H1 (cell line): ENCODE data around the gene CCDC7. TPM values are rescaled to one million over a fixed set of nuclear protein-coding genes. Genes with fewer than 3 reads are reported as not detected.
"Not testable (repeated sequence)": the region's sequence is repeated elsewhere in the genome, so short reads cannot be mapped to it uniquely, and the experiment has no call there.

Source experiments
- CTCF ChIA-PET: fragments of 300-600 bp; sonication (Branson Sonifier 250); formaldehyde crosslinking; loops from one replicate; lab custom pipeline; 2021; ENCODE audit not compliant: partially characterized antibody; lab: Charles Lee
- POLR2A ChIA-PET: fragments of 300-600 bp; sonication (Branson Sonifier 250); formaldehyde crosslinking; loops from one replicate; lab custom pipeline; 2021; ENCODE audit warnings: inconsistent platforms; ENCODE audit not compliant: partially characterized antibody; lab: Charles Lee
- DNase-seq, 2 experiments: peaks; one replicate each; pipeline versions ENCODE4 v3.0.0 to v3.0.0-alpha.2; 2010 to 2022; ENCODE audit warnings: low spot score in 2 of 2, low read depth in 1 of 2, mixed read lengths in 1 of 2
- FAIRE-seq: peaks from 2 replicates; lab custom pipeline; 2011; peaks lifted over from hg19 to GRCh38; lab: Jason Lieb, UNC
- H2AFZ ChIP-seq: 2 replicates; pipeline ENCODE4 v1.8.1; 2012; ENCODE audit warnings: low read length, inconsistent platforms
- H2AK5ac ChIP-seq: 2 replicates; pipeline ENCODE4 v1.6.1; 2013; ENCODE audit warnings: low read depth, low read length
- H2BK120ac ChIP-seq: replicated peaks from 2 replicates; pipeline ENCODE3; 2013; ENCODE audit warnings: low read depth, low read length, inconsistent platforms
- H2BK12ac ChIP-seq: 2 replicates; pipeline ENCODE4 v1.6.1; 2013; ENCODE audit warnings: low read depth, low read length
- H2BK15ac ChIP-seq: 2 replicates; pipeline ENCODE4 v1.6.1; 2013; ENCODE audit warnings: low read length
- H2BK20ac ChIP-seq: 2 replicates; pipeline ENCODE4 v1.6.1; 2013; ENCODE audit warnings: low read length
- H2BK5ac ChIP-seq: 2 replicates; pipeline ENCODE4 v1.6.1; 2013; ENCODE audit warnings: low read depth, low read length
- H3K14ac ChIP-seq: 2 replicates; pipeline ENCODE4 v1.6.1; 2013; ENCODE audit warnings: inconsistent platforms; ENCODE audit not compliant: insufficient read length
- H3K18ac ChIP-seq: 2 replicates; pipeline ENCODE4 v1.6.1; 2013; ENCODE audit warnings: low read length; ENCODE audit errors: extremely low read depth
- H3K23ac ChIP-seq: 2 replicates; pipeline ENCODE4 v1.6.1; 2013; ENCODE audit warnings: inconsistent platforms; ENCODE audit not compliant: insufficient read length
- H3K23me2 ChIP-seq: 2 replicates; pipeline ENCODE4 v1.6.1; 2013; ENCODE audit warnings: low read depth, low read length
- H3K27ac ChIP-seq: 2 replicates; pipeline ENCODE4 v1.6.1; 2011; ENCODE audit warnings: low read depth, low read length, inconsistent platforms
- H3K27me3 ChIP-seq, 4 experiments: replicated peaks in 1 of 4; 1 replicate in 1 of 4; 2 replicates in 3 of 4; pipeline versions ENCODE4 v1.6.1 to v1.8.1; 2011 to 2013; ENCODE audit warnings: low read length in 3 of 4, mild to moderate bottlenecking in 3 of 4, inconsistent platforms in 2 of 4, mixed read lengths in 2 of 4, moderate library complexity in 1 of 4; ENCODE audit not compliant: control insufficient read depth in 3 of 4, insufficient read depth in 3 of 4; ENCODE audit errors: extremely low read depth in 1 of 4
- H3K36me3 ChIP-seq, 4 experiments: 2 replicates each; pipeline versions ENCODE4 v1.6.1 to v1.8.1; 2011 to 2013; ENCODE audit warnings: mild to moderate bottlenecking in 4 of 4, low read length in 3 of 4, moderate library complexity in 2 of 4, control low read depth in 1 of 4, inconsistent platforms in 1 of 4; ENCODE audit not compliant: insufficient read depth in 4 of 4, control insufficient read depth in 2 of 4
- H3K4ac ChIP-seq: replicated peaks from 2 replicates; pipeline ENCODE3; 2013; ENCODE audit warnings: low read length, low read depth, mixed read lengths, inconsistent platforms; ENCODE audit not compliant: insufficient read length
- H3K4me1 ChIP-seq, 4 experiments: replicated peaks in 1 of 4; 1 replicate in 1 of 4; 2 replicates in 3 of 4; pipeline versions ENCODE4 v1.6.1 to v1.8.1; 2011 to 2013; ENCODE audit warnings: low read length in 3 of 4, inconsistent platforms in 2 of 4, mixed read lengths in 1 of 4; ENCODE audit not compliant: insufficient read depth in 4 of 4, control insufficient read depth in 3 of 4
- H3K4me2 ChIP-seq, 2 experiments: 2 replicates each; pipeline versions ENCODE4 v1.6.1 to v1.8.1; 2011 to 2013; ENCODE audit warnings: low read depth in 2 of 2, low read length in 2 of 2, control low read depth in 1 of 2, inconsistent platforms in 1 of 2, mild to moderate bottlenecking in 1 of 2; ENCODE audit not compliant: insufficient read depth in 1 of 2
- H3K4me3 ChIP-seq, 4 experiments: fragments of 200-600, 300-600 bp in 1 of 4; sonication (generic), shearing (Covaris generic), sonication (Bioruptor Twin) in 1 of 4; 2 replicates each; pipeline versions ENCODE4 v1.5.1 to v1.8.1; 2011 to 2016; ENCODE audit warnings: low read length in 4 of 4, low read depth in 3 of 4, control low read depth in 2 of 4, inconsistent platforms in 2 of 4, mild to moderate bottlenecking in 2 of 4, mixed read lengths in 1 of 4, moderate library complexity in 1 of 4; ENCODE audit not compliant: insufficient read depth in 2 of 4; ENCODE audit errors: extremely low read depth in 1 of 4
- H3K56ac ChIP-seq: replicated peaks from 2 replicates; pipeline ENCODE3; 2013; ENCODE audit warnings: low read depth, mild to moderate bottlenecking, mixed read lengths, low read length, inconsistent platforms; ENCODE audit not compliant: insufficient read length
- H3K79me1 ChIP-seq: 2 replicates; pipeline ENCODE4 v1.6.1; 2013; ENCODE audit warnings: low read depth, low read length, control low read depth
- H3K79me2 ChIP-seq, 2 experiments: 2 replicates each; pipeline versions ENCODE4 v1.6.1 to v1.8.1; 2012 to 2013; ENCODE audit warnings: low read length in 2 of 2, mild to moderate bottlenecking in 2 of 2, inconsistent platforms in 1 of 2; ENCODE audit not compliant: insufficient read depth in 2 of 2, control insufficient read depth in 1 of 2
- H3K9ac ChIP-seq, 4 experiments: replicated peaks in 1 of 4; 1 replicate in 1 of 4; 2 replicates in 3 of 4; pipeline versions ENCODE4 v1.6.1 to v1.8.1; 2011 to 2013; ENCODE audit warnings: low read depth in 3 of 4, low read length in 3 of 4, control low read depth in 2 of 4, mild to moderate bottlenecking in 2 of 4, moderate library complexity in 2 of 4, inconsistent platforms in 1 of 4; ENCODE audit errors: extremely low read depth in 1 of 4
- H3K9me3 ChIP-seq, 2 experiments: 2 replicates each; pipeline versions ENCODE4 v1.6.1 to v1.8.1; 2012 to 2013; ENCODE audit warnings: mild to moderate bottlenecking in 2 of 2, moderate library complexity in 2 of 2, control low read depth in 1 of 2, inconsistent platforms in 1 of 2, low read depth in 1 of 2, low read length in 1 of 2, mixed read lengths in 1 of 2; ENCODE audit not compliant: insufficient read depth in 2 of 2
- H4K20me1 ChIP-seq, 2 experiments: replicated peaks in 1 of 2; 2 replicates each; pipeline versions ENCODE3 to v1.8.1; 2011 to 2013; ENCODE audit warnings: inconsistent platforms in 2 of 2, low read length in 2 of 2, mild to moderate bottlenecking in 1 of 2; ENCODE audit not compliant: insufficient read depth in 2 of 2, control insufficient read depth in 1 of 2
- H4K5ac ChIP-seq: 2 replicates; pipeline ENCODE4 v1.6.1; 2013; ENCODE audit warnings: low read length, low read depth, mixed read lengths, inconsistent platforms; ENCODE audit not compliant: insufficient read length
- H4K8ac ChIP-seq: 2 replicates; pipeline ENCODE4 v1.8.0; 2013; ENCODE audit warnings: mild to moderate bottlenecking, moderate library complexity, low read length, inconsistent platforms; ENCODE audit not compliant: insufficient read depth; ENCODE audit errors: extremely low read depth
- H4K91ac ChIP-seq: replicated peaks from 2 replicates; pipeline ENCODE3; 2013; ENCODE audit warnings: low read length, mixed read lengths, inconsistent platforms; ENCODE audit not compliant: insufficient read length
- WGBS, 2 experiments: shearing (Covaris generic) in 1 of 2; methylation state at CpG; one replicate each; pipeline versions ENCODE4 v1.1.6 to v1.1.7; 2013 to 2015; ENCODE audit warnings: low lambda C conversion rate in 2 of 2, mixed read lengths in 2 of 2, inconsistent platforms in 1 of 2, low coverage in 1 of 2, missing lambda C conversion rate in 1 of 2; ENCODE audit not compliant: insufficient replicate concordance in 2 of 2, insufficient coverage in 1 of 2, insufficient read length in 1 of 2; ENCODE audit errors: extremely low coverage in 1 of 2, missing lambda C conversion rate in 1 of 2; 5-methylcytosine and 5-hydroxymethylcytosine counted together
- polyA plus RNA-seq, 7 experiments: library from polyadenylated mRNA; depleted of rRNA in 3 of 7; stranded (reverse) in 5 of 7; unstranded in 2 of 7; fragments of >200 nt in 5 of 7; fragments of 200-250 nt in 2 of 7; gene quantifications; 1 replicate in 5 of 7; 2 replicates in 1 of 7; 4 replicates in 1 of 7; pipeline versions ENCODE4 v1.2.1 to v1.2.3, GENCODE V29; 2011 to 2013; ENCODE audit warnings: missing spikeins in 2 of 7, mixed read lengths in 2 of 7
- total RNA-seq: library from RNA; stranded (reverse); fragmentation: NEBNext Ultra II Directional; extraction: Animal tissue kit (Norgen Biotek cat#: 25700); gene quantifications from 2 replicates; pipeline ENCODE4 v1.2.1, GENCODE V29; 2021

CCDC7 gene
- total and polyA plus RNA-seq, 2 of the 8 experiments (the other 6 are each of a cell fraction or from before 2014, with no cell fraction given), result 0.18 to 0.74 TPM

DNA sequence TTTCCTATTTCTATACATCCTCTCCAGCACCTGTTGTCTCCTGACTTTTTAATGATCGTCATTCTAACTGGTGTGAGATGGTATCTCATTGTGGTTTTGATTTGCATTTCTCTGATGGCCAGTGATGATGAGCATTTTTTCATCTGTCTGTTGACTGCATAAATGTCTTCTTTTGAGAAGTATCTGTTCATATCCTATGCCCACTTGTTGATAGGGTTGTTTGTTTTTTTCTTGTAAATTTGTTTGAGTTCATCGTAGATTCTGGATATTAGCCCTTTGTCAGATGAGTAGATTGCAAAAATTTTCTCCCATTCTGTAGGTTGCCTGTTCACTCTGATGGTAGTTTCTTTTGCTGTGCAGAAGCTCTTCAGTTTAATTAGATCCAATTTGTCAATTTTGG is 253.7 kb downstream of the CCDC7 start:
- WGBS, 2 experiments, result 85% methylated on average over 2 of the region's 2 CpGs; no CpG with 5 or more reads in 1 of the 2 experiments
- H3K56ac ChIP-seq, H3K27ac ChIP-seq, H3K79me2 ChIP-seq, H3K18ac ChIP-seq, POLR2A ChIA-PET, H3K4me3 ChIP-seq, CTCF ChIA-PET, H2BK12ac ChIP-seq, H3K14ac ChIP-seq, FAIRE-seq, H4K8ac ChIP-seq, H3K4me2 ChIP-seq, H2BK120ac ChIP-seq, H3K23me2 ChIP-seq, H2BK20ac ChIP-seq, H2AK5ac ChIP-seq, H2AFZ ChIP-seq, H4K5ac ChIP-seq, H3K79me1 ChIP-seq, H4K91ac ChIP-seq, H3K23ac ChIP-seq, H2BK15ac ChIP-seq, H3K4ac ChIP-seq, H2BK5ac ChIP-seq, H3K36me3 ChIP-seq, H3K4me1 ChIP-seq, H4K20me1 ChIP-seq, H3K27me3 ChIP-seq, DNase-seq, H3K9ac ChIP-seq: not testable (repeated sequence)
- peaks cover 15 to 33% of the 10 kb centered on the region in 2 experiments for H3K9me3 ChIP-seq
